ENCODE results near the gene DOCK7. TPM values are rescaled to one million over a fixed set of nuclear protein-coding genes. Genes with fewer than 3 reads are reported as not detected.

DOCK7 gene
- total and polyA plus RNA-seq, 2 of the 8 experiments (the other 6 are each of a cell fraction or from before 2014, with no cell fraction given), result 10.2 to 33.7 TPM

GRCh38 chr1:62544570-62544969, 143.6 kb downstream of the DOCK7 start (continued):
- TF ChIP-seq KDM5A (IDR thresholded peaks at IDR 0.05; ENCODE audit: low read length), result no peak
- TF ChIP-seq NANOG (IDR thresholded peaks at IDR 0.05; ENCODE audit: insufficient read depth, low read depth, low read length, poor library complexity, severe bottlenecking), result no peak
- no peak for TF ChIP-seq CHD1 (IDR thresholded peaks at IDR 0.05; ENCODE audit: low read depth, low read length)

Data from H1 (cell line).